OCI-LY3 (cell line): ENCODE results near the gene CEP104.

Experiments used
- H2AFZ ChIP-seq: fragments of 200-600, 300-600 bp; shearing (Covaris generic); 2 replicates; pipeline ENCODE4 v1.6.0; 2014; ENCODE audit warnings: antibody characterized with exemption, low read depth, low read length
- H3K27ac ChIP-seq: fragments of 200-600, 300-600 bp; sonication (generic); 2 replicates; pipeline ENCODE4 v1.5.1; 2014; ENCODE audit warnings: mild to moderate bottlenecking, low read length, moderate library complexity, mixed read lengths
- H3K27me3 ChIP-seq: fragments of 200-600, 300-600 bp; sonication (generic); 2 replicates; pipeline ENCODE4 v1.6.1; 2014; ENCODE audit warnings: low read depth, low read length, mixed read lengths
- H3K36me3 ChIP-seq: fragments of 200-600, 300-600 bp; sonication (generic); replicated peaks from 2 replicates; pipeline ENCODE3; 2014; ENCODE audit warnings: low read depth, low read length, mixed read lengths
- H3K4me1 ChIP-seq: fragments of 300-600, 200-600 bp; sonication (generic); 2 replicates; pipeline ENCODE4 v1.6.1; 2014; ENCODE audit warnings: low read length, mixed read lengths
- H3K4me2 ChIP-seq: fragments of 200-600, 300-600 bp; sonication (generic); 2 replicates; pipeline ENCODE4 v1.6.1; 2014; ENCODE audit warnings: low read length, mixed read lengths
- H3K4me3 ChIP-seq: fragments of 300-600, 200-600 bp; sonication (generic); 2 replicates; pipeline ENCODE4 v1.5.1; 2014; ENCODE audit warnings: antibody characterized with exemption, mild to moderate bottlenecking, low read length, moderate library complexity
- H3K79me2 ChIP-seq: fragments of 300-600, 200-600 bp; shearing (Covaris generic); 2 replicates; pipeline ENCODE4 v1.6.1; 2014; ENCODE audit warnings: mild to moderate bottlenecking, low read length, mixed read lengths
- H3K9ac ChIP-seq: fragments of 300-600, 200-600 bp; shearing (Covaris generic); 2 replicates; pipeline ENCODE4 v1.6.0; 2014; ENCODE audit warnings: mild to moderate bottlenecking, low read length, moderate library complexity
- H3K9me3 ChIP-seq: fragments of 200-600, 300-600 bp; shearing (Covaris generic); 2 replicates; pipeline ENCODE4 v1.6.1; 2014; ENCODE audit warnings: low read length, mixed read lengths; ENCODE audit not compliant: insufficient read depth
- H4K20me1 ChIP-seq: fragments of 200-600, 300-600 bp; sonication (generic); 2 replicates; pipeline ENCODE4 v1.6.1; 2016; ENCODE audit warnings: low read length, mixed read lengths; ENCODE audit not compliant: insufficient read depth
- EZH2phosphoT487 ChIP-seq: fragments of 200-600 bp; shearing (Covaris generic); IDR thresholded peaks from 2 replicates; pipeline ENCODE4 v1.6.1; 2018; ENCODE audit warnings: antibody characterized with exemption, mixed run types, low read depth
- TF ChIP-seq, protein P1 (sequence below): fragments of 200-600, 300-600 bp; sonication (generic); IDR thresholded peaks from 2 replicates; pipeline ENCODE4 v1.5.1; 2014; ENCODE audit warnings: antibody characterized with exemption, low read length, low read depth

Gene CEP104

GRCh38 chr1:3883194-3883925, 26.3 kb upstream of the CEP104 start:
- Histone ChIP-seq H3K9ac (no peak overlapping the region), H2AFZ (no peak overlapping the region), H3K9me3 (no peaks in the 10 kb centered on the region), H3K27me3 (no peaks in the 10 kb centered on the region), H3K4me2 (no peak overlapping the region), H3K27ac (no peak overlapping the region), H3K79me2 (no peaks in the 10 kb centered on the region), H4K20me1 (no peaks in the 10 kb centered on the region), H3K4me1 (no peaks in the 10 kb centered on the region), H3K36me3 (peaks cover 27% of the 10 kb centered on the region), H3K4me3 (no peak overlapping the region)
- TF ChIP-seq EZH2phosphoT487 = no peak
- TF ChIP-seq, protein P1, sequence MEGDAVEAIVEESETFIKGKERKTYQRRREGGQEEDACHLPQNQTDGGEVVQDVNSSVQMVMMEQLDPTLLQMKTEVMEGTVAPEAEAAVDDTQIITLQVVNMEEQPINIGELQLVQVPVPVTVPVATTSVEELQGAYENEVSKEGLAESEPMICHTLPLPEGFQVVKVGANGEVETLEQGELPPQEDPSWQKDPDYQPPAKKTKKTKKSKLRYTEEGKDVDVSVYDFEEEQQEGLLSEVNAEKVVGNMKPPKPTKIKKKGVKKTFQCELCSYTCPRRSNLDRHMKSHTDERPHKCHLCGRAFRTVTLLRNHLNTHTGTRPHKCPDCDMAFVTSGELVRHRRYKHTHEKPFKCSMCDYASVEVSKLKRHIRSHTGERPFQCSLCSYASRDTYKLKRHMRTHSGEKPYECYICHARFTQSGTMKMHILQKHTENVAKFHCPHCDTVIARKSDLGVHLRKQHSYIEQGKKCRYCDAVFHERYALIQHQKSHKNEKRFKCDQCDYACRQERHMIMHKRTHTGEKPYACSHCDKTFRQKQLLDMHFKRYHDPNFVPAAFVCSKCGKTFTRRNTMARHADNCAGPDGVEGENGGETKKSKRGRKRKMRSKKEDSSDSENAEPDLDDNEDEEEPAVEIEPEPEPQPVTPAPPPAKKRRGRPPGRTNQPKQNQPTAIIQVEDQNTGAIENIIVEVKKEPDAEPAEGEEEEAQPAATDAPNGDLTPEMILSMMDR = no peak

- Histone ChIP-seq H3K4me1 (no peaks in the 10 kb centered on the region), H3K9ac (no peak overlapping the region), H3K9me3 (no peaks in the 10 kb centered on the region)
These were observed 24.1 kb upstream of the CEP104 start for GRCh38 chr1:3881193-3881480.

DNA sequence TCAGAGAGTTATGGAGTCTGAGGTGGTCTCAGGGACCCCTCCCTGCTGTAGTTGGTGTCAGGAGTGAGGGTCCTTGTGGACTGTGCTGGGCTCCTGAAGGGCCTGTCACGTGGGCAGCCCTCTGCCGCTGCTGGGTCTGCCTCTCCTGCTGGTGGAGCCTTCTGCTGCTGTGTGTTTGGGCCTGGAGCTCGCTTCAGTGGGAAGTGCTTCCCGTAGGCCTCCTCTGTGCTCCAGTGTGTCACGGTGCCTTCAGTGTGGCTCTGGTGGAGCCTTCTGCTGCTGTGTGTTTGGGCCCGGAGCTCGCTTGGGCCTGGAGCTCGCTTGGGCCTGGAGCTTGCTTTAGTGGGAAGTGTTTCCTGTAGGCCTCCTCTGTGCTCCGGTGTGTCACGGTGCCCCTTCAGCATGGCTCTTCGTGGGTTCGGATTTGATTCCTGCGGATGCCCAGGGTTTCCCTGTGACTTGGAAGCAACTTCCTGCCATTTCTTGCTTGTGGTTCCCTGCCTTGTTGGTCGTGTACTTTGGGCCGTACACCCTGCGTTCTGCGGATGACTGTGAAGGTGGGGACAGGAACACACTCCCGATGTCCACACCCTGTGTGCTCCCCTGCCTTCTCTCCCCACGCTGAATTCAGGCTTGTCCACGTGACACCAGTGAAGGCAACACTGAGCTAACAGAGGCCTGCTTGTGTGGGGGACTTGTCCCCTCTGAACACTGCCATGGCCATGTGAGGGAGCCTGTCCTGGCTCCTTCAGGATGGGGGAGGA, 23.6 kb upstream of the CEP104 start:
- H3K79me2 ChIP-seq = no peaks in the 10 kb centered on the region
- H3K9ac ChIP-seq = no peak overlapping the region
- H2AFZ ChIP-seq = no peak overlapping the region
- H3K9me3 ChIP-seq = no peaks in the 10 kb centered on the region
- H4K20me1 ChIP-seq = no peaks in the 10 kb centered on the region
- no peaks in the 10 kb centered on the region for H3K4me1 ChIP-seq
- H3K4me2 ChIP-seq = no peak overlapping the region
- no peak overlapping the region for H3K27ac ChIP-seq
- TF ChIP-seq, protein P1 = no peak
- no peak for TF ChIP-seq EZH2phosphoT487
- no peak overlapping the region for H3K4me3 ChIP-seq
- no peaks in the 10 kb centered on the region for H3K27me3 ChIP-seq
- H3K36me3 ChIP-seq = peaks cover 19% of the 10 kb centered on the region

More at GRCh38 chr1:3881193-3881480, 24.1 kb upstream of the CEP104 start:
- Histone ChIP-seq H3K27me3 (no peaks in the 10 kb centered on the region), H2AFZ (no peak overlapping the region), H3K79me2 (no peaks in the 10 kb centered on the region), H3K4me2 (no peak overlapping the region), H3K4me3 (no peak overlapping the region), H3K27ac (no peak overlapping the region), H4K20me1 (no peaks in the 10 kb centered on the region), H3K36me3 (peaks cover 19% of the 10 kb centered on the region)
- TF ChIP-seq, protein P1 = no peak

DNA sequence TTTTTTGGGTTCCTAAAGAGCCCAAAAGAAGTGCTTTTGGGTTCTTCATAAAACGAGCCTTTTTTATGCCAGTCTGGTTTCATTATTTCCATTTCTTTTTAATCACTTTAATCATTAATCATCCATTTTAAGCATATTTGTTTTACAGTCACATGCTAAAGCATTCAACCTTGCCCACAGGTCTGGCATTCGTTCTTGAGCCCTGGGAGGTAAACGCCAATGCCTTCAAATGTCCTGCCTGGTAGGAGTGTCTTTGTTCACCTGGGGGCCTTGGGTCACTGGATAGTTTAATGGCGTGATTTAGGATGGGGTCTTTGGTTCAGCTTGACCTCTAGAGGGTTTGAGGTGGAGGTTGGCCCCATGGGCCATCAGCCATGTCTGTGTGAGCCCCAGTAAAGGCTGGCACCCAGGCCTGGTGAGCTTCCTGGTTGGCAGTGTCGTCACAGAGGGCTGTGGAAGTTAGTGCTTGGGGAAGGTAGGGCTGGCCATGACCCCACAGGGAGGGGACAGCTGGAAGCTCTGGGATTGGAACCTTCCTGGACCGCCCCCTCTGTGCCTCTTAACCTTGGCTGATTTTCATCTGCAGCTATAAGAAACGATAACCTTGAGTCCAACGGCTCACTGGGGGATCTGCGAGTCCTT, 22.9 kb upstream of the CEP104 start:
- Histone ChIP-seq H3K36me3 (peaks cover 20% of the 10 kb centered on the region), H3K9me3 (no peaks in the 10 kb centered on the region), H3K4me1 (no peaks in the 10 kb centered on the region), H2AFZ (no peak overlapping the region), H3K4me3 (no peak overlapping the region), H3K79me2 (no peaks in the 10 kb centered on the region), H4K20me1 (no peaks in the 10 kb centered on the region), H3K27me3 (no peaks in the 10 kb centered on the region), H3K27ac (no peak overlapping the region), H3K4me2 (no peak overlapping the region), H3K9ac (no peak overlapping the region)
- TF ChIP-seq EZH2phosphoT487 = no peak
- TF ChIP-seq, protein P1 = no peak
